NB4 (cell line): ENCODE measurements around the gene USB1.

Experiments
- POLR2A ChIP-seq: IDR thresholded peaks from 2 replicates; pipeline ENCODE4 v1.6.1; 2011; ENCODE audit warnings: mild to moderate bottlenecking; ENCODE audit not compliant: insufficient read length; ENCODE audit errors: extremely low read depth
- TF ChIP-seq, protein P1 (sequence below): IDR thresholded peaks from one replicate; pipeline ENCODE4 v1.5.1; 2012; ENCODE audit warnings: low read depth, low read length

DNA sequence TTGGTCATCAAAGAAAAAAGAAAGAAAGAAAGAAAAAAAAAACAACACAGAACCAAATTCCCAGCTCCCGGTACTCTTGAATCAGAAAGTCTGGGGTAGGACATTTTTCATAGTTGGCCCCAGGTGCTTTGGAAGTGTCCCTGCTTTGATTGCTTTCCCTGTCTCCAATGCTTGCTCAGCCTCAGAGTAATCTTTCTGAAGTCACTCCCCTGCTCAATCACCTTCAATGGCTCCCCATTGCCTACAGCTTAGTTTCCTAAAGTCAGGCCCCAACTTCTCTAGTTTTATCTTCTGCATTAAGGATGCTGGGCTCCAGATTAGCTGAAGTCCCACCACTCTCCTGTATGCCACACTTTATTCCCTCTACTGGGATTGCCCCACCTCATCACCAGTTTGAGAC, 47.4 kb upstream of the USB1 start:
- no peak for TF ChIP-seq POLR2A
- TF ChIP-seq, protein P1, sequence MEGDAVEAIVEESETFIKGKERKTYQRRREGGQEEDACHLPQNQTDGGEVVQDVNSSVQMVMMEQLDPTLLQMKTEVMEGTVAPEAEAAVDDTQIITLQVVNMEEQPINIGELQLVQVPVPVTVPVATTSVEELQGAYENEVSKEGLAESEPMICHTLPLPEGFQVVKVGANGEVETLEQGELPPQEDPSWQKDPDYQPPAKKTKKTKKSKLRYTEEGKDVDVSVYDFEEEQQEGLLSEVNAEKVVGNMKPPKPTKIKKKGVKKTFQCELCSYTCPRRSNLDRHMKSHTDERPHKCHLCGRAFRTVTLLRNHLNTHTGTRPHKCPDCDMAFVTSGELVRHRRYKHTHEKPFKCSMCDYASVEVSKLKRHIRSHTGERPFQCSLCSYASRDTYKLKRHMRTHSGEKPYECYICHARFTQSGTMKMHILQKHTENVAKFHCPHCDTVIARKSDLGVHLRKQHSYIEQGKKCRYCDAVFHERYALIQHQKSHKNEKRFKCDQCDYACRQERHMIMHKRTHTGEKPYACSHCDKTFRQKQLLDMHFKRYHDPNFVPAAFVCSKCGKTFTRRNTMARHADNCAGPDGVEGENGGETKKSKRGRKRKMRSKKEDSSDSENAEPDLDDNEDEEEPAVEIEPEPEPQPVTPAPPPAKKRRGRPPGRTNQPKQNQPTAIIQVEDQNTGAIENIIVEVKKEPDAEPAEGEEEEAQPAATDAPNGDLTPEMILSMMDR = no peak
